WERI-Rb-1 (cell line): ENCODE data around the gene CDIPT.
A peak's percentile ranks its signal among the peaks of the same experiment; 100 is the strongest.

Experiments used
- DNase-seq: peaks from one replicate; pipeline ENCODE4 v3.0.0-alpha.2; 2020
- H3K27ac ChIP-seq: fragments of 250-450 bp; sonication (Bioruptor Pico); 2 replicates; pipeline ENCODE4 v1.5.1; 2020; ENCODE audit warnings: mild to moderate bottlenecking, moderate library complexity
- H3K27me3 ChIP-seq: fragments of 250-450 bp; sonication (Bioruptor Pico); 2 replicates; pipeline ENCODE4 v1.5.1; 2021; ENCODE audit warnings: mild to moderate bottlenecking, low read depth, moderate library complexity; ENCODE audit not compliant: insufficient read depth, severe bottlenecking
- H3K36me3 ChIP-seq: fragments of 250-450 bp; sonication (Bioruptor Pico); 2 replicates; pipeline ENCODE4 v1.5.1; 2020; ENCODE audit warnings: mild to moderate bottlenecking, moderate library complexity
- H3K4me3 ChIP-seq: 2 replicates; pipeline ENCODE4 v1.5.1; 2011; ENCODE audit warnings: low read depth, mild to moderate bottlenecking, control low read depth, low read length
- H3K9me3 ChIP-seq: fragments of 250-450 bp; sonication (Bioruptor Pico); 2 replicates; pipeline ENCODE4 v1.5.1; 2021; ENCODE audit warnings: mild to moderate bottlenecking, moderate library complexity; ENCODE audit not compliant: severe bottlenecking
- TF ChIP-seq, protein P1 (sequence below): IDR thresholded peaks from 2 replicates; pipeline ENCODE4 v1.5.1; 2011; ENCODE audit warnings: low read depth, mild to moderate bottlenecking, control low read depth, inconsistent platforms, low read length

The CDIPT gene

GRCh38 chr16:29898804-29899515 is 35.9 kb upstream of the CDIPT start:
- H3K4me3 ChIP-seq: peak overlapping the region; percentile 86
- H3K27me3 ChIP-seq: no peaks in the 10 kb centered on the region
- peak overlapping the region; percentile 84 for H3K27ac ChIP-seq
- DNase-seq: peak; percentile 84
- H3K36me3 ChIP-seq: peaks cover 25% of the 10 kb centered on the region
- no peaks in the 10 kb centered on the region for H3K9me3 ChIP-seq
- TF ChIP-seq, protein P1, sequence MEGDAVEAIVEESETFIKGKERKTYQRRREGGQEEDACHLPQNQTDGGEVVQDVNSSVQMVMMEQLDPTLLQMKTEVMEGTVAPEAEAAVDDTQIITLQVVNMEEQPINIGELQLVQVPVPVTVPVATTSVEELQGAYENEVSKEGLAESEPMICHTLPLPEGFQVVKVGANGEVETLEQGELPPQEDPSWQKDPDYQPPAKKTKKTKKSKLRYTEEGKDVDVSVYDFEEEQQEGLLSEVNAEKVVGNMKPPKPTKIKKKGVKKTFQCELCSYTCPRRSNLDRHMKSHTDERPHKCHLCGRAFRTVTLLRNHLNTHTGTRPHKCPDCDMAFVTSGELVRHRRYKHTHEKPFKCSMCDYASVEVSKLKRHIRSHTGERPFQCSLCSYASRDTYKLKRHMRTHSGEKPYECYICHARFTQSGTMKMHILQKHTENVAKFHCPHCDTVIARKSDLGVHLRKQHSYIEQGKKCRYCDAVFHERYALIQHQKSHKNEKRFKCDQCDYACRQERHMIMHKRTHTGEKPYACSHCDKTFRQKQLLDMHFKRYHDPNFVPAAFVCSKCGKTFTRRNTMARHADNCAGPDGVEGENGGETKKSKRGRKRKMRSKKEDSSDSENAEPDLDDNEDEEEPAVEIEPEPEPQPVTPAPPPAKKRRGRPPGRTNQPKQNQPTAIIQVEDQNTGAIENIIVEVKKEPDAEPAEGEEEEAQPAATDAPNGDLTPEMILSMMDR: no peak

- peak overlapping the region; percentile 86 for H3K4me3 ChIP-seq
- H3K27ac ChIP-seq: peak overlapping the region; percentile 84
- H3K36me3 ChIP-seq: peaks cover 24% of the 10 kb centered on the region
- no peaks in the 10 kb centered on the region for H3K9me3 ChIP-seq
- TF ChIP-seq, protein P1: no peak
- no peak for DNase-seq
- no peaks in the 10 kb centered on the region for H3K27me3 ChIP-seq
Measured at GRCh38 chr16:29898135-29898803, 35.2 kb upstream of the CDIPT start.

DNA sequence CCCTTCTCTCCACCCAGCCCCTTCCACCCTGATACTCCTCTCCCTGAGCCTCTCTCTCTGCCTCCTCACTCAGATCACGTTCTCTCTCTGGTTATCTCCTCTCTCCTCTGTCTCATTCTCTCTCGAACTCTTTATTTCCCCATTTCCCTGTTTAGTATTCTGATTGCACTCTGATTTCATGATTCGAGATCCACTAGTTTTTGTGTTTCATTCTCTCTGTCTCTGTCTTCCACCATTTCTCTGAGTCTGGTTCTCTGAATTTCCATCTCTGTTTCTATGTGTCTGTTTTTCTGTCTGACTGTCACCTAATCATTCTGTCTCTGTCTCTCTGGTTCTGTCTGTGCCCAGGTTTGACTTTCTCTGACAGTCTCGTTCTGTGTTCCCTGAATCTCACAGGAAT is 34.3 kb upstream of the CDIPT start:
- Histone ChIP-seq H3K27ac (no peak overlapping the region), H3K9me3 (no peaks in the 10 kb centered on the region), H3K27me3 (no peaks in the 10 kb centered on the region), H3K36me3 (peaks cover 32% of the 10 kb centered on the region), H3K4me3 (no peak overlapping the region)
- DNase-seq: no peak
- TF ChIP-seq, protein P1: no peak

- no peaks in the 10 kb centered on the region for H3K27me3 ChIP-seq
- TF ChIP-seq, protein P1: no peak
- H3K36me3 ChIP-seq: peaks cover 37% of the 10 kb centered on the region
- no peak overlapping the region for H3K27ac ChIP-seq
- H3K9me3 ChIP-seq: no peaks in the 10 kb centered on the region
- H3K4me3 ChIP-seq: no peak overlapping the region
- DNase-seq: no peak
Measured at GRCh38 chr16:29896841-29897240, 33.8 kb upstream of the CDIPT start.

DNA sequence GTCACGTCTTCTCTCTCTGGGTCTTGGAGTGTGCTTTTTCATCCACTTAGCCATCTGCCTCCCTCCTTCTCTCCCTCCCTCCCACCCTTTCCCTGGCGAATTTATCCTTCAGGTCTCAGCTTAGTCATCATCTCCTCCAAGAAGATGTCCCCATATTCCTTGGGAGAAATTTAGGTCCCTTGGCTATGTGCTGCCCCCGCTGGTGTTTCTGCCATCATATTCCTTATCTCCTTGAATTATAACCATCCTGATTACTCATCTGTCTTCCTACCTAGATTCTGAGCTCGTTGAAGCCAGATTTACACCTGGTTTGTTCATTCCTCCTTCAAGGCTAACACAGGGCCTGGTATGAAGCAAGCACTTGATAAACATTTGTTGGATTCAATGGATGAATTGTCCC is 31.3 kb upstream of the CDIPT start:
- DNase-seq: no peak
- TF ChIP-seq, protein P1: no peak
- H3K27ac ChIP-seq: no peak overlapping the region

More for the DNA sequence above, 31.3 kb upstream of the CDIPT start:
- Histone ChIP-seq H3K36me3 (peaks cover 46% of the 10 kb centered on the region), H3K27me3 (no peaks in the 10 kb centered on the region), H3K9me3 (no peaks in the 10 kb centered on the region), H3K4me3 (no peak overlapping the region)
